Middle frontal gyrus (tissue), 1 donor: ENCODE results near the gene PRAMEF2.
"Not testable (repeated sequence)": the region's sequence is repeated elsewhere in the genome, so short reads cannot be mapped to it uniquely, and the experiment has no call there.

ENCODE experiments used
- DNase-seq: peaks from one replicate; pipeline ENCODE4 v3.0.0-alpha.2; 2015; ENCODE audit warnings: low spot score; ENCODE audit errors: extremely low spot score

Gene PRAMEF2

GRCh38 chr1:12856786-12857185, at the start of gene PRAMEF2:
Gene PRAMEF2, plus strand, starts transcription at chr1:12857086. Its CDS starts 1,924 bp downstream, at chr1:12859010.
- DNase-seq: not testable (repeated sequence)

- DNase-seq: no peak
Observed at GRCh38 chr1:12809933-12810332, 47.0 kb upstream of the PRAMEF2 start.

GRCh38 chr1:12810691-12811408, 46.0 kb upstream of the PRAMEF2 start:
- peak; percentile 5 for DNase-seq

GRCh38 chr1:12811409-12811784, 45.5 kb upstream of the PRAMEF2 start:
- DNase-seq: no peak

- not testable (repeated sequence) for DNase-seq
Observed at GRCh38 chr1:12819061-12819460, 37.8 kb upstream of the PRAMEF2 start.

GRCh38 chr1:12831310-12831709, 25.6 kb upstream of the PRAMEF2 start, which contains the start of gene PRAMEF11:
Gene PRAMEF11, minus strand, starts transcription at chr1:12831410. Its CDS starts 2,621 bp downstream, at chr1:12828789.
- DNase-seq: not testable (repeated sequence)

GRCh38 chr1:12833251-12833650, 23.6 kb upstream of the PRAMEF2 start:
- DNase-seq: not testable (repeated sequence)

GRCh38 chr1:12848620-12849019, 8.3 kb upstream of the PRAMEF2 start, which contains the start of gene HNRNPCL1:
Gene HNRNPCL1, minus strand, starts transcription at chr1:12848720. Its CDS starts 431 bp downstream, at chr1:12848289.
- not testable (repeated sequence) for DNase-seq

- no peak for DNase-seq
Observed at GRCh38 chr1:12851779-12852178, 5.1 kb upstream of the PRAMEF2 start.

GRCh38 chr1:12863131-12863880, 6.4 kb downstream of the PRAMEF2 start:
- DNase-seq: not testable (repeated sequence)

- DNase-seq: not testable (repeated sequence)
Observed at GRCh38 chr1:12878453-12878852, 21.6 kb downstream of the PRAMEF2 start.

GRCh38 chr1:12886101-12886500, 29.2 kb downstream of the PRAMEF2 start, which contains the start of gene PRAMEF4:
Gene PRAMEF4, minus strand, starts transcription at chr1:12886201. Its CDS starts 2,807 bp downstream, at chr1:12883394.
- not testable (repeated sequence) for DNase-seq

- DNase-seq: not testable (repeated sequence)
Observed at GRCh38 chr1:12898170-12898569, 41.3 kb downstream of the PRAMEF2 start, which contains the start of gene PRAMEF10. Gene PRAMEF10, minus strand, starts transcription at chr1:12898270. Its CDS starts 2,423 bp downstream, at chr1:12895847.

GRCh38 chr1:12899186-12899585, 42.3 kb downstream of the PRAMEF2 start:
- not testable (repeated sequence) for DNase-seq

- DNase-seq: not testable (repeated sequence)
Observed at GRCh38 chr1:12903793-12904572, 47.1 kb downstream of the PRAMEF2 start.
